GM18526 (cell line): ENCODE results near the gene RASSF5.

Experiments
- POLR2A ChIP-seq: IDR thresholded peaks from 3 replicates; pipeline ENCODE4 v1.6.1; 2011; ENCODE audit not compliant: insufficient read length; ENCODE audit errors: extremely low read depth

Gene RASSF5

GRCh38 chr1:206502812-206503211 lies 4.5 kb upstream of the RASSF5 start:
- no peak for TF ChIP-seq POLR2A

DNA sequence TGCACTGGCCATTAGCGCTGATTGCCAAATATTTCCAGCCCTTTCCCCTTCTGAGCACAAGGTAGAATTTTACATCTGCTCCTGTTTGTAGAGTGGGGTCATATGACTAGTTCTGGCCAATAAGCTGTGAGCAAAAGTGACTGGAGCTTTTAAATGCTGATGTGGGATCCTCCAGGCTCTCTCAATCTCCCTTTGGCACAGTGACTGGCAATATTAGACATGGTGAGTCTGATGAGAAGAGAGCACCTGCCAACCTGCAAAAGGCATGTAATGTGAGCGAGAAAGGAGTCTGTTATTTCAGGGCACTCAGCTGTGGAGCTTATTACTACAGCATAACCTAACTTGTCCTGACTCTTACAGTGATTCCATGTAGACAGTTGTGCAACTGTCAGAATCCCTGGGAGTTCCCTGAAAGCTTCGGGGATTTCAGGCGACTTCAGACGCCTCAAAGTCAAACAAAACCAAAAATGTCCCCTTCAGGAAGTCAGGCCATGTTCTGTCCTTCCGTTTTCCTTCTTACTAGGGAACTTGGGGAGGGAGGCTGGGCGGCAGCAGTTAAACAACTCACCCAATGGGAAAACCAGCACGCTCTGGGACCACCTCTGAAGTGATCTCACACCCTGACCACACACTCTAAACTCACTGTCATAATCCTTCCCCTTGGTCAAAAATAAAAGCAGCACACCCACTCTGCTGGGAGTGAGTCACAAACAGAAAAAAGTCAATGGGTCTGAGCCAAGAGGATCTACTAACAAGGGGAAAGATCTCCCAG lies 3.6 kb upstream of the RASSF5 start:
- no peak for TF ChIP-seq POLR2A

DNA sequence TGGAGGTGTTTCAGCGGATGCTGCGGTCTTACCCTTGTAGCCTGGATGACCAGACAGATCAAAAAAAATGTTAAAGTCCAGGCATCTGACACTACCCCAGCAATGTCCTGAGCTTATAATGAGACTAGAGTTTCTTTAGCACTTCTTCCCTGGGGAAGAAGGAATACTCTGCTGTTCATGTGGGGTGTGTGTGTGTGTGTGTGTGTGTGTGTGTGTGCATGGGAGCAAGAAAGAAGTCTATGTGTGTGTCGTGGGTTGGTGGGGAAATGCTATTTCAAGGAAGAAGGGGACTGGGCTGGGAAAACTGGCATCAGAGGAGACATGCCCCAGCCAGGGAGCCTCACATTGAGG lies 3.0 kb upstream of the RASSF5 start:
- TF ChIP-seq POLR2A, result no peak

DNA sequence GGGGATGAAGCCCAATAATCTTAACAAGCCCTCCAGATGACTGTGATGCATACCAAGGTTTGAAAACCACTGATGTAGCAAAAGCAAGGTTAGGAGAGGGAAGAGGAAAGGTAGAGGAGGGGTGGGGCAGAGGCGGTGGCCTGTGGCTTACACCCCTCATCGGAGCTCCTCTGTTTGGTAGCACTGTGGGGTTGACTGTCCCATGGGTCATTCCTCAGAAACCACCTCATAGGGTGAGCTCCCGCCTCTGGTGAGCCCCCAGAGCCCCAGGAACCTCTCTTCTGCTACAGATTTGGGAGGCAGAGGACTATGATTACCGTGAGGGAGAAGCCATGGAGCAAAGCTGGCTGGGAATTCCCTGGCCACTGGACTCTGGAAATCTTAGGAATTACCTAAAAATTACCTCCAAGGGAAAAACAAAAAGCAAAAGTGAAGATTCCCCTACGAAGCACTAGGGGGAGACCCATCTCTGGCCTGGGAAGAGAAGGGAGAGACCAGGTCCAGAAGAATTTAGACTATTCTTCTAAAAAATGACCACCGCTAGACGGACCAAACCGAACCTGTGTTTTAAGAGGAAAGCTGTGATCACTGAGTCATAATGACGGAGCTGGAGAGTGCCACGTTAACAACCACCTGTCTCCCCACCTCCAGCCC lies 1.5 kb upstream of the RASSF5 start:
- no peak for TF ChIP-seq POLR2A

- no peak for TF ChIP-seq POLR2A
Measured at GRCh38 chr1:206506405-206507283, 687 bp upstream of the RASSF5 start.

DNA sequence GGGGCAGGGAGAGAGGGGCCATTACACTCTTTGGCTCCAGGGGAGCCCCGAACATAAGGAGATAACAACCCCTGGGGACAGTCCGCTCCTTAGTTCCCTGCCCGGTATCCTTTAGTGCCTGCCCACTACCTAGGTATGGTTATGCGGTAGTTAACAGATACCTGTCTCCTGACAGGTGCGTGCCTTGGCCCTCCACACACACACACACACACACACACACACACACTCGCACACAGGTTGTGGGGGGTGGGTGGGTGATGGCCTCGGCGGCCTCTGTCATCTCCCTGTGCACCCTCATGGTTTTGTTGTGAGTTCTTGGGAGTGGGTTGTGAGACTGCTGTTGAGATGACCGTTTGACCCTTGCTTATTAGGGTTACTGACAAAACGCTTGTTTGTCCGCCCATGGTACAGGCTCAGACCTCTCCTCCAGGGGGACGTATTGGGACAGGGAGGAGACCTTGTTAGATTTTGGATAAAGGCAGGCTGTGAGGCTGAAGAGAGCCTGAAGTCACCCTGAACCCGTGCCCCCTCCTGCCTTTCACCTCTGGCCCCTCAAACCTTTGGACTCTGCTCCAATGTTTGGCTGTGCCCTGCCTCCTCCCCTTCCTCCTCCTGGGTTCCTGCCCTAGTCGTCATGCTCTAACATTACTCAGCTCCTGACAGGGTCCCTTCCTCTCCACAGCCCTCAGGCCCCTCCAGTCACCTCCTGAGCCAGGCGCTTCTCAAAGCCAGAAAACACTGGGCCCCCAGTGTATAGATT lies 979 bp downstream of the RASSF5 start:
- no peak for TF ChIP-seq POLR2A

- TF ChIP-seq POLR2A, result no peak
Measured at GRCh38 chr1:206508956-206509355, 1.6 kb downstream of the RASSF5 start.

GRCh38 chr1:206509612-206510257 lies 2.4 kb downstream of the RASSF5 start:
- TF ChIP-seq POLR2A, result no peak

GRCh38 chr1:206510371-206510770 lies 3.0 kb downstream of the RASSF5 start:
- no peak for TF ChIP-seq POLR2A

DNA sequence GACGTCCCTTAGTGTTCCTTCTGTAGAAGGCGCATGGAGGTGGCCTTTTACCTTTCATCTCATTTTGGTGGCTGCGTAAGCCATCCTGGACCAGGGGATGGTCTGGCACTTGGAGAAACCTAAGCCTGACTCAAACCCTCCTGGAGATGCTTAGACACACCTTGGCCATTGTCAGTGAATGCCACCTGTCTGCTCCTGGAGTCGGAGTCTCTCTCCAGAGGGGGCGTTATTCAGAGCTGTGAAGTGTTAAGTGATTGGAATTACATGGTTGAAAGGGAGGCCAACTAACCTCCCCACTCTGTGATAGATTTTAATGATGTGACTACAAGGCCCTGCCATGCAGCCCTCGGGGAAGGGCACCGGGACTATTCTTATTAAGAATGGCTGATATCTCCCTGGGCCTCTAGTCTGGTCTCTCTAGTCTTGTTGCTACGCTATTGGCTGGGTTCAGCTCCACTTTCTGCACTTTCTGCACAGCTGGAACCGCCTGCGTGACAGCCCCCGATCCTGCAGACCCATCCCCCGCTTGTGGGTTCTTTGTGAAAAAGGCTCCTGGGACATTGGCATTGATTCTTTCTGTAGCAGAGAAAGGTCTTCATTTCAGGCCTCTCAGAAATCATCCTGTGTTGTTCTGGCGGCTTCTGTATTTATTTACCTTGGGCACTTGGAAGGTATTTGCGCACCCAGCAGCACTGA lies 4.2 kb downstream of the RASSF5 start:
- no peak for TF ChIP-seq POLR2A

DNA sequence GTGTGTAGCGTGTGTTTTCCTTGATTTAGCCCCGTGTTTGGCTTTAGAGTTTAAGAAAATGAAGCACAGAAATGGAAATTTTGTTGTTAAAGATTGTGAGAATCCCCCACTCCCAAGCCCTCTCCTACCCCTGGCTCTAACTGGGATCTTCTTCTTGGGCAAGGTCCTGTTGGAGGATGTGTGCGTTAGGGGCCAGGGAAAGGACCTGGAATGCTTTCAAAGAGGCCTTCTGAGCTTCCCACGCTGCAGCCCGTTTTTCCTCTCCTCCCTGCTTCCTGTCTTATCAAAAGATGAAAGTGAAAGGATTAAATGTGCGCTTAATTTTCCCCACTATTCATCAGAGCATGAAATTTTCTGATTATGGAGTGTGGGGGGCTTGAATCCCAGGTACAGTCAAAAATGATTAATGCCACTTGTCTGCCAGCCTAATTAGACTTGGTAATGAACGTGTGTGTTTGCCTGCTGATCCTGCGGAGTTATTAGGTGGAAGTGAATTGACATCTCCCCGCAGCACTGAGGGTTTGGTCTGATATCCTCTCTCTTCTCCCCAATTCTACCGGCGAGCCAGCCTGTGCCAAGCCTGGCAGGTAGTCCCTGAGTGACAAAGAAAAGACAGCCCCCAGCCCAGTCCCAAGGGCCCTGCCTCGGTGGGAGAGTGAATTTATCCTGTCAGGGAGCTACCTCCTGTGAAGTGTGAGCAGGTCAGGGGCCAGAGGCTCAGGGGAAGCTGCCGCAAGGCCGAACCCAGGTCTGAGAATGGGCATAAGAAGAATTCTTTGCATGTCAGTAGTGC lies 4.9 kb downstream of the RASSF5 start:
- no peak for TF ChIP-seq POLR2A

- no peak for TF ChIP-seq POLR2A
Measured at GRCh38 chr1:206512851-206513180, 5.5 kb downstream of the RASSF5 start.

DNA sequence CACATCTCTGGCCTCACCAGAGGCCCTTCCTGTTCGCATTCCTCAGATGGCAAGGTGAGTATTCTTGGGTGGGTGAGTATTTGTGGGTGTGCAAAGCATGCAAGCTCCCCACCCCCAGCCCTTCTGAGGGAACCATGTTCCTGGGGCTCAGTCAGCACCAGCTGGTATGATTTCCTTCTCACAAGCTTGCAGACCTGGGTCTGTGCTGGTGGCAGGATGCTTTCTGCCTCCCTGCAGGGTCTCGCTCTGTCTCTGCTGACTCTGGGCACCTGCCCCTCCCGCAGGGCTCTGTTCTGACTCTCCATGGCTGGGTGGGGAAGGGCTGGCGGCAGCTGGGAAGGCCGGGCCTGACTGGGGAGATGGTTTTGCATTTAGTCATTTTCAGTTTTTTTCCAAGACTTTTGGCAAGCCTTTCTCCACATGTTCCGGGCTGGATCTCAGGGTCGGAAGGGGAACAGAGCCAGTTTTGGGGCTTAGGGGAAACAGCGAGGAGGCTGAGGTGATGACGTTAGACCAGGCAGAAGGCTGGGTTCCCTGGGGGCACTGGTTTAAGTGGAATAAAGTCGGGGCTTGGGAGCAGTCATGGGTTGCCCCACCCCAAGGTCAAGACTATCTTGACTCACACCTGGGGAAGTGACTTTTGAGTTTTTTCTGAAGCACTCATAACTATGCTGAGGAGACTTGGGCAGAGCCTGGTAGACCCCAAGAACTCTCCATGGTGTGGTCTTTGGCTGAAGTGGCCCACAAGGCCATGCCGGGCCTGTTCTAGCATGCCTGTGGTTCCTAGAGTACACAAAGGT lies 6.2 kb downstream of the RASSF5 start:
- TF ChIP-seq POLR2A, result no peak
